GM12864 (cell line): ENCODE results near the gene HMHB1.
"Not testable (repeated sequence)": the region's sequence is repeated elsewhere in the genome, so short reads cannot be mapped to it uniquely, and the experiment has no call there.

Experiments
- DNase-seq: peaks from one replicate; pipeline ENCODE4 v3.0.0-alpha.2; 2011; ENCODE audit warnings: low read depth
- H3K4me3 ChIP-seq: 2 replicates; pipeline ENCODE4 v1.5.1; 2011; ENCODE audit warnings: mild to moderate bottlenecking, low read depth, low read length, control low read depth
- CTCF ChIP-seq: IDR thresholded peaks from 2 replicates; pipeline ENCODE4 v1.5.1; 2011; ENCODE audit warnings: low read depth, mild to moderate bottlenecking, moderate library complexity, low read length, control low read depth, inconsistent platforms; ENCODE audit errors: missing control alignments

Gene HMHB1

GRCh38 chr5:143796753-143797152 lies 15.2 kb upstream of the HMHB1 start:
- no peak overlapping the region for H3K4me3 ChIP-seq
- no peak for TF ChIP-seq CTCF
- DNase-seq: no peak

- H3K4me3 ChIP-seq: no peak overlapping the region
- no peak for TF ChIP-seq CTCF
- no peak for DNase-seq
Observed at GRCh38 chr5:143800715-143801114, 11.2 kb upstream of the HMHB1 start.

GRCh38 chr5:143801252-143801939 lies 10.6 kb upstream of the HMHB1 start:
- no peak for TF ChIP-seq CTCF
- no peak for DNase-seq
- no peak overlapping the region for H3K4me3 ChIP-seq

DNA sequence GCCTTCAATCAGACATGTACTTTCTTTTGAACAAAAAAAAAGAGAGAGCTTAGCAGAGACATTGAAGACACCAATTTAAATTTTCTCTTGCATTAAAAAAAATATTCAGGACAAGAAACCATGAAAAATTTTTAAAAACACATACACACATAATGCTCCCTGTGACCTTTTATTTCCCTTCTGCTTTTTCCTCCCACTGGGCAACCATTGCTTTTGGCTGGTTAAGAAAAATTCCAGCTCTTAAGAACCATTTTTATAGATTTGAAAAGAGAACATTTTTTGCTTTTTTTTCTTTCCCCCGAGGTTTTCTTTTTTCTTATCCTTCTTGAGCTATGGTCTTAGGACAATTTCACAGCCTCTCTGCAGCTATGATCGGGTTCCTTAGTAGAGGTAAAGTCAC lies 6.1 kb upstream of the HMHB1 start:
- no peak for TF ChIP-seq CTCF
- H3K4me3 ChIP-seq: no peak overlapping the region
- no peak for DNase-seq

GRCh38 chr5:143806579-143806978 lies 5.4 kb upstream of the HMHB1 start:
- TF ChIP-seq CTCF: no peak
- DNase-seq: no peak
- H3K4me3 ChIP-seq: no peak overlapping the region; the same call in 1 of the 2 replicates

- no peak for TF ChIP-seq CTCF
- no peak for DNase-seq
- no peak overlapping the region for H3K4me3 ChIP-seq
Observed at GRCh38 chr5:143807401-143807800, 4.6 kb upstream of the HMHB1 start.

- not testable (repeated sequence) for H3K4me3 ChIP-seq
Observed at GRCh38 chr5:143816370-143816769, 4.4 kb downstream of the HMHB1 start.

DNA sequence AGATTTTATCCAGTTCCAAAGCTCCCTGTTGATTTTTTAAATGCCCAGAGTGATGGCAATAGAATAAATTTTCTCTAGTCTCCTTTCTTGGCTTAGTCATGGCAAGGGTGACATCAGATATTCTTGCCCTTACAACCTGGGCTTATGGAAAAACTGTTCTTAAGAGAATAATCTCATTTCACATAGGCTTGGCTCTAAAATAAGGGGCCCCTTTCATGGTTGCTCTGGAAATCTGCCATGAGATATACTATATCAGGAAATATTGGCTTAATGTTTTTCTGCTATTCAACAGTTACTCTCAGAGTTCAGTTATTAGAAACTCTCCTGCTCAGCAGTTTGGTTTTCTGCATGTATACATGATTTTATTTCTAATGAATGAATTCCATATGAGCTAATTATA lies 7.8 kb downstream of the HMHB1 start:
- DNase-seq: no peak
- no peak overlapping the region for H3K4me3 ChIP-seq
- no peak for TF ChIP-seq CTCF

More at GRCh38 chr5:143816370-143816769, 4.4 kb downstream of the HMHB1 start:
- DNase-seq: not testable (repeated sequence)
